Left kidney (tissue), 2 donors: ENCODE measurements around the gene BCKDK. TPM values are rescaled to one million over a fixed set of nuclear protein-coding genes. Genes with fewer than 3 reads are reported as not detected.
A peak's percentile ranks its signal among the peaks of the same experiment; 100 is the strongest.
"Not testable (repeated sequence)": the region's sequence is repeated elsewhere in the genome, so short reads cannot be mapped to it uniquely, and the experiment has no call there.

Experiments used
- DNase-seq: peaks from one replicate; pipeline ENCODE4 v3.0.0-alpha.2; 2013
- polyA plus RNA-seq: library from polyadenylated mRNA; unstranded; fragments of 120-200 nt; gene quantifications from one replicate; pipeline ENCODE4 v1.2.1, GENCODE V29; 2013; ENCODE audit not compliant: insufficient read length

BCKDK gene
- polyA plus RNA-seq, 1 donor: 33.6 TPM

GRCh38 chr16:31138621-31139578 lies 30.7 kb downstream of the BCKDK start:
- DNase-seq: no peak

DNA sequence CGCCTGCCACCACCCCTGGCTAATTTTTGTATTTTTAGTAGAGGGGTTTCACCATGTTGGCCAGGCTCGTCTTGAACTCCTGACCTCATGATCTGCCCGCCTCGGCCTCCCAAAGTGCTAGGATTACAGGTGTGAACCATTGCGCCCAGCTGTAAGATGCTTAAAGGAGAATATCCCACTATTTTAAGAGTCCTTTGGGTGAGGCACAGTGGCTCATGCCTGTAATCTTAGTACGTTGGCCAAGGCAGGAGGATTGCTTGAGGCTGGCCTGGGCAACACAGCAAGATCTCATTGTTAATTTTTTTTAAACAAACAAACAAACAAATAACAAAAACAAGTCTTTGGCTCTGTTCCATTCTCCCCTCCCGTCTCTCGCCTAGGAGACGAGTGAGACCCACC lies 32.9 kb downstream of the BCKDK start:
- DNase-seq: not testable (repeated sequence)

DNA sequence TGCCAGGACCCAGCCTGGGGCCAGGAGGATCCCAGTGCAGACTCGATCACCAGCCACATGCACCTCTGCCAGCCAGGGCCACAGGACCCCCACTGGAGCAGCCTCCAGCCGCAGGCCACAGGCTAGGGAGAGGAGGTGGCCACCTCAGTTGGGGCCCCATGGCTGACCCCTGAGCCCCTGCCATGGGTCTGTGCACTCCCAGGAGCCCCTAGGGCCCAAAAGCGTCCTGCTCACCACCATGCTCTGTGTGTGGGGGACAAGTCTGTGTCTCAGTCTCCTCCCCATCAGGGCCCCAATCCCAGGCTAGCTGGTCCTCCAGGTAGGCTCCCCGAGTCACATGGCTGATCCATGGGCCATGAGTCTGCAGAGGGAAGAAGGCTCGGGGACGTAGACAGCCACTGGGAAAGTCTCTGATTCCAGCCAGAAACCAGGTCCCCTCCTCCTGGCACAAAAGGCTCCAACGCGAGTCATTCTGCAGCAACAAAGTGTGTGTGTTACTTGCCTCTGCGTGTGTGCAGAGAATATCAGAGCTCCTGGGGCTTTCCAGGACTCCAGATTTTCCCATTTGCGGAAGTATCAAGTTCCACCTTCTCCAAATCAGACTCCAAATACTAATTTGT lies 33.4 kb downstream of the BCKDK start:
- no peak for DNase-seq

GRCh38 chr16:31142109-31143010 lies 34.2 kb downstream of the BCKDK start:
- peak; percentile 99 for DNase-seq

- DNase-seq: no peak
These were observed 35.0 kb downstream of the BCKDK start for GRCh38 chr16:31143011-31143693.

GRCh38 chr16:31143694-31144148 lies 35.5 kb downstream of the BCKDK start:
- DNase-seq: no peak

DNA sequence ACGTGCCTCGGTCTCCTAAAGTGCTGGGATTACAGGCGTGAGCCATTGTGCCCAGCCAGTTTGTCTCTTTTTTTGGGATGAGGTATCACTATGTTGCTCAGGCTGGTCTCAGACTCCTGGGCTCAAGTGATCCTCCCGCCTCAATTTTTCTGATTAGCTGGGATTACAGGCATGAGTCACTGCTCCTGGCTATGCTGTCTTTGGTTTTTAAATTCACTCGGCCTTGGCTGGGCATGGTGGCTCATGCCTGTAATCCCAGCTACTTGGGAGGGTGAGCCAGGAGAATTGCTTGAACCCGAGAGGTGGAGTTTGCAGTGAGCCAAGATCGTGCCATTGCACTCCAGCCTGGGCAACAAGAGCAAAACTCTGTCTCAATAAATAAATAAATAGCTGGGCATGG lies 36.2 kb downstream of the BCKDK start:
- not testable (repeated sequence) for DNase-seq

GRCh38 chr16:31145398-31145990 lies 37.3 kb downstream of the BCKDK start:
- DNase-seq: no peak

- DNase-seq: no peak
These were observed 39.4 kb downstream of the BCKDK start for GRCh38 chr16:31147574-31147973.

DNA sequence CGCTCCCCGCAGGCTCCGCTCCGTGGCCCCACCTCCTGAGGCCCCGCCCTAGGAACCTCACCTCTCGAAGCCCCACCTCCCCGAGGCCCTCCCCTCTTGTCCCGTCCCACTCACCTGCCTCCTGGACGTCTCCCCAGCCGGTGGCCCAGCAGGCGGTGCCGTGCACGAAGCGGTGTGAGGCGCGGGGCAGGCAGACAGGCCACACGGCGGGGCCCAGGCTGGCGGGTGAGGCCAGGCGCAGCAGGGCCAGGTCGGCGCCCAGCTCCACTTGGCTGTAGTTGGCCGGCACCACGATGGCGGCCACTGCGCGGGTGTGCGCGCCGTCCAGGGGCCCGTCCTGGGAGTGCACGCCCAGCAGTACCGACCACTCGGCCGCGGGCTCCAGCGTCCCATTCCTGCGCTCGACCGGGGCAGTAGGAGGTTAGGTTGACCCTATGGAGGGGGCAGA lies 40.1 kb downstream of the BCKDK start:
- no peak for DNase-seq

- no peak for DNase-seq
These were observed 40.7 kb downstream of the BCKDK start for GRCh38 chr16:31148896-31149295.

DNA sequence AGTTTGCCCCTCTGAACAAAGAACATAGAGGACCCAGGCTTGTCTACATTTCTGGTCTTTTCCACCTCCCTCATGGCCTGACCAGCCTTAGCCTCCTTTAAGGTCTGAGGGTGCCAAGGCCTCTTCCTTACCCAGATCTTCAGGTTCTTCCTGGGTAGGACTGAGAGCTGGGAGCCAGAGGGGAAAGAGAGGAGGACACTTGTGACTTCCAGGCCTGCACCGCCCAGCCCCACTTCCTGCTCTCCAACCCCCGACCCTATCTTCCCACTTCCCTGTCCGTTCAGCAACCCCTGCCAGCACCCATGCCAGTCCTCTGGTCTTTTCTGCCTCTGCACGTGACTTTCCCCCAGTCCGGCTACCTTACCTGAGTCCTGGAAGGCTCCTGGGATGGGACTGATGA lies 41.1 kb downstream of the BCKDK start:
- DNase-seq: no peak

DNA sequence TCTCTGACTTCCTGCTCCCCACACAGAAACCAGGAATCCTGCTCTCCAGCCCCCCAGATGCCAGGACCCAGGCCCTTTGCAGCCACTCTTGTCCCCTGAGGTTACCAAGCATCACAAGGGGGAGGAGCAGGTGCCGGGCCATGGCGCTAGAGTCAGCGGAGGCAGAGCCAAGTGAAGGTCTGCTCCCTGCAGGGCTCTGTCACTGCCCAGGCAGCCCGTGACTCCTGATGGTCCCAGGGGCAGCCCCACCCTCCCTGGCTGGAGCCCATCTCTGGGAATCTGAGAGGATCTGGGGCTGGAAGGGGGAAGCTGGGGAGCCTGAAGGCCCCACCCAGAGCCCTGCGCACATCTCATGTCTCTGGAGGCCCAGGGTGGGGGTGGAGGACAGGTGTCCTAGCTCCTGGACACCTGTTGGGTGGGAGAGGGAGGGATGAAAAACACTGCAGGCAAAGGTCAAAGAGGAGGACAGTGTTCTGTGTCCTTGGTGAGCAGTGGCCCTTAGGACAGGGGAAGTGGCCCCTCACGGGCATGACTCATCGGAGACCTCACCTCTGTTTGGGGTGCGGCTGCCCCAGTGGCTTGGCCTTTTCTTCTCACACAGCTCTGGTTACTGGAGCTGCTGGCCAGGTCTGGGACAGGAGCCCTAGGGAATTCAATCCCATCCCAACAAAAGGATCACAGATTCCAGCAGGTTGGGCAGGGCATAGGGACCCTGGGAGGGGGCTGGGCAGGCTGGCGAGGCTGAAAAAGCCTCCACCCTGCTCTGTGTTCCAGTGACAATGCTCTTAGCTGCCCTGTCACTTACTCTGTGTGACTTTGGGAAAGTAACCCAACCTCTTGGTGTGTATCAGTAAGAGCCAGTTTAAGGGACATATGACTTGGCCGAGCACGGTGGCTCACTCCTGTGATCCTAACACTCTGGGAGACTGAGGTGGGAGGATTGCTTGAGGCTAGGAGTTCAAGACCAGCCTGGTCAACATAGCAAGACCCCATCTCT lies 42.0 kb downstream of the BCKDK start, which contains the start of gene PRSS36:
Gene PRSS36 (minus strand): TSS at position 173 of the 997 bp plus-strand sequence. CDS start 31 bp downstream, at position 142.
- no peak for DNase-seq

GRCh38 chr16:31150976-31151375 lies 42.8 kb downstream of the BCKDK start:
- not testable (repeated sequence) for DNase-seq

DNA sequence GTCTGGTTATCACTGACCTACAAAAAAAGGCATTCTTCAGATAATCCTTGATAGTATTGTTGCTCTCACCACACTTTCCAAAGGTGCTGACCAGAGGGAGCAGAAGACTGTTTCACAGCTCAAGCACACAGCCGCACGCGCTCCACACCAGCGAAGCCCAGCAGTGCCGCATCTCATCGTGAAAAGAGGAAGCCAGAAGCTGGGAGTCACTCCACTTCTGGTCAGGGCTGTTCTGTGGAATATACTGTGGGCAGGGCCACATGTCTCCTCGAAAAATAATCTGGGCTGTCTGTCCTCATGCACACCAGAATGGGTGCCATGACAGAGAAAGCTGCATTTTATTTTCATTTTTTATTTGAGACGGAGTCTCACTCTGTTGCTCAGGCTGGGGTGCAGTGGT lies 49.0 kb downstream of the BCKDK start:
- DNase-seq: no peak
